GM23338 (cell line): ENCODE results near the gene PDE3B. TPM values are rescaled to one million over a fixed set of nuclear protein-coding genes. Genes with fewer than 3 reads are reported as not detected.

ENCODE experiments used
- ATAC-seq: fragments of 200-7000 bp; cut with Tn5 transposase; 3 replicates; pipeline ENCODE4 v1.9.1; 2020
- DNase-seq: peaks from one replicate; pipeline ENCODE4 v3.0.0-alpha.2; 2015; ENCODE audit warnings: low spot score
- H2AFZ ChIP-seq: fragments of 200-600 bp; sonication (generic); 2 replicates; pipeline ENCODE4 v1.8.0; 2016; ENCODE audit warnings: antibody characterized with exemption, mild to moderate bottlenecking, moderate library complexity
- H3F3A ChIP-seq: fragments of 200-600 bp; sonication (generic); replicated peaks from 2 replicates; pipeline ENCODE4 v1.8.0; 2017; ENCODE audit warnings: antibody characterized with exemption, mixed run types, low read depth
- H3K27ac ChIP-seq: fragments of 200-600 bp; sonication (generic); 2 replicates; pipeline ENCODE4 v1.6.1; 2016; ENCODE audit warnings: low read depth
- H3K27me3 ChIP-seq: fragments of 200-600 bp; sonication (generic); 2 replicates; pipeline ENCODE4 v1.8.0; 2016; ENCODE audit warnings: mild to moderate bottlenecking, mixed run types, moderate library complexity; ENCODE audit not compliant: insufficient read depth
- H3K36me3 ChIP-seq: fragments of 200-600 bp; sonication (generic); 2 replicates; pipeline ENCODE4 v1.8.0; 2016; ENCODE audit warnings: mild to moderate bottlenecking; ENCODE audit not compliant: insufficient read depth
- H3K4me1 ChIP-seq: fragments of 200-600 bp; sonication (generic); 2 replicates; pipeline ENCODE4 v1.8.0; 2016; ENCODE audit warnings: mild to moderate bottlenecking, moderate library complexity; ENCODE audit not compliant: insufficient read depth
- H3K4me2 ChIP-seq: fragments of 200-600 bp; sonication (generic); 2 replicates; pipeline ENCODE4 v1.7.1; 2017; ENCODE audit warnings: mixed run types
- H3K4me3 ChIP-seq: fragments of 200-600 bp; sonication (generic); 2 replicates; pipeline ENCODE4 v1.6.1; 2016; ENCODE audit warnings: mixed run types
- H3K79me2 ChIP-seq: fragments of 200-600 bp; sonication (generic); replicated peaks from 2 replicates; pipeline ENCODE4 v1.8.0; 2017; ENCODE audit warnings: mild to moderate bottlenecking; ENCODE audit not compliant: insufficient read depth
- H3K9me2 ChIP-seq: fragments of 200-600 bp; sonication (generic); 2 replicates; pipeline ENCODE4 v1.8.0; 2017; ENCODE audit not compliant: insufficient read depth
- H4K20me1 ChIP-seq: fragments of 200-600 bp; sonication (generic); replicated peaks from 2 replicates; pipeline ENCODE4 v1.8.0; 2017; ENCODE audit warnings: mild to moderate bottlenecking; ENCODE audit not compliant: insufficient read depth
- H3K27ac Mint-ChIP-seq: 2 replicates; pipeline ENCODE4 v1.8.0; 2020; ENCODE audit warnings: inconsistent platforms, mild to moderate bottlenecking, moderate library complexity, mixed read lengths
- H3K27me3 Mint-ChIP-seq: 3 replicates; pipeline ENCODE4 v1.8.0; 2022; ENCODE audit warnings: low read depth, mild to moderate bottlenecking, moderate library complexity, mixed read lengths, inconsistent platforms; ENCODE audit not compliant: insufficient read depth, poor library complexity
- H3K36me3 Mint-ChIP-seq: 3 replicates; pipeline ENCODE4 v1.8.0; 2021; ENCODE audit warnings: low read depth, mild to moderate bottlenecking, inconsistent platforms, moderate library complexity, mixed read lengths
- H3K4me1 Mint-ChIP-seq: 3 replicates; pipeline ENCODE4 v1.8.0; 2020; ENCODE audit warnings: mild to moderate bottlenecking, inconsistent platforms, mixed read lengths
- H3K4me3 Mint-ChIP-seq: 3 replicates; pipeline ENCODE4 v1.8.0; 2021; ENCODE audit warnings: moderate library complexity, mild to moderate bottlenecking, inconsistent platforms, mixed read lengths
- H3K9me3 Mint-ChIP-seq: 3 replicates; pipeline ENCODE4 v1.8.0; 2020; ENCODE audit warnings: moderate library complexity, mild to moderate bottlenecking, inconsistent platforms, mixed read lengths
- CREB1 ChIP-seq: fragments of 250-450 bp; sonication (Bioruptor Pico); IDR thresholded peaks from 2 replicates; pipeline ENCODE4 v1.5.0; 2020; ENCODE audit warnings: low read depth, mild to moderate bottlenecking, moderate library complexity
- ETS1 ChIP-seq: IDR thresholded peaks from 2 replicates; pipeline ENCODE4 v1.6.1; 2016; ENCODE audit warnings: antibody characterized with exemption
- EZH2 ChIP-seq: fragments of 200-600 bp; sonication (generic); IDR thresholded peaks from one replicate; pipeline ENCODE4 v1.8.0; 2017; ENCODE audit warnings: antibody characterized with exemption, mild to moderate bottlenecking, low read depth; ENCODE audit not compliant: unreplicated experiment
- EZH2phosphoT487 ChIP-seq: fragments of 200-600 bp; sonication (generic); IDR thresholded peaks from one replicate; pipeline ENCODE4 v1.8.1; 2018; ENCODE audit warnings: antibody characterized with exemption; ENCODE audit not compliant: unreplicated experiment
- JUNB ChIP-seq: IDR thresholded peaks from one replicate; pipeline ENCODE4 v1.6.1; 2016; ENCODE audit warnings: antibody characterized with exemption; ENCODE audit not compliant: unreplicated experiment
- NANOG ChIP-seq: IDR thresholded peaks from 2 replicates; pipeline ENCODE4 v1.6.1; 2016; ENCODE audit warnings: antibody characterized with exemption, borderline replicate concordance
- POLR2AphosphoS5 ChIP-seq: IDR thresholded peaks from 2 replicates; pipeline ENCODE4 v1.6.1; 2016; ENCODE audit warnings: antibody characterized with exemption, low read depth
- REST ChIP-seq: IDR thresholded peaks from one replicate; pipeline ENCODE4 v1.6.1; 2018; ENCODE audit warnings: antibody characterized with exemption; ENCODE audit not compliant: unreplicated experiment
- STAT1 ChIP-seq: IDR thresholded peaks from one replicate; pipeline ENCODE4 v1.6.1; 2016; ENCODE audit warnings: antibody characterized with exemption; ENCODE audit not compliant: unreplicated experiment
- ZNF114 ChIP-seq: fragments of 250-450 bp; sonication (Bioruptor Pico); IDR thresholded peaks from 2 replicates; pipeline ENCODE4 v1.5.0; 2020; ENCODE audit warnings: mild to moderate bottlenecking, moderate library complexity
- ZNF331 ChIP-seq: fragments of 250-450 bp; sonication (Bioruptor Pico); IDR thresholded peaks from 2 replicates; pipeline ENCODE4 v1.5.0; 2020; ENCODE audit warnings: low read depth, mild to moderate bottlenecking, moderate library complexity
- polyA plus RNA-seq: library from polyadenylated mRNA; unstranded; fragments of >200 nt; fragmentation: Nextera tagmentation; extraction: Ambion mirVana; gene quantifications from 2 replicates; pipeline ENCODE4 v1.2.1, GENCODE V29; 2016
- total RNA-seq: library from RNA; depleted of rRNA; stranded (reverse); fragments of >200 nt; shearing (Covaris generic); gene quantifications from 2 replicates; pipeline ENCODE4 v1.2.3, GENCODE V29; 2014
- TF ChIP-seq, protein P1 (sequence below): fragments of 250-450 bp; sonication (Bioruptor Pico); IDR thresholded peaks from 2 replicates; pipeline ENCODE4 v1.5.0; 2020; ENCODE audit warnings: mild to moderate bottlenecking, moderate library complexity
- TF ChIP-seq, protein P2 (sequence below), 2 experiments: fragments of 200-600 bp in 1 of 2; sonication (generic) in 1 of 2; conservative IDR thresholded peaks; 2 replicates each; pipeline versions ENCODE4 v1.5.1 to v1.6.1; 2016 to 2017; ENCODE audit warnings: antibody characterized with exemption in 2 of 2, low read depth in 2 of 2, mild to moderate bottlenecking in 2 of 2, moderate library complexity in 1 of 2

The PDE3B gene
- total and polyA plus RNA-seq, 2 experiments from 2014 or later: 4.3 to 21.3 TPM

GRCh38 chr11:14875163-14875562 lies 231.6 kb downstream of the PDE3B start:
- no peaks in the 10 kb centered on the region for H3F3A ChIP-seq
- TF ChIP-seq EZH2phosphoT487 (no peak), STAT1 (no peak), REST (no peak), ZNF114 (CRISPR knock-in tag) (no peak), CREB1 (CRISPR knock-in tag) (no peak), EZH2 (no peak), ZNF331 (CRISPR knock-in tag) (no peak), NANOG (no peak), POLR2AphosphoS5 (no peak), JUNB (no peak), ETS1 (no peak)
- TF ChIP-seq, protein P1, sequence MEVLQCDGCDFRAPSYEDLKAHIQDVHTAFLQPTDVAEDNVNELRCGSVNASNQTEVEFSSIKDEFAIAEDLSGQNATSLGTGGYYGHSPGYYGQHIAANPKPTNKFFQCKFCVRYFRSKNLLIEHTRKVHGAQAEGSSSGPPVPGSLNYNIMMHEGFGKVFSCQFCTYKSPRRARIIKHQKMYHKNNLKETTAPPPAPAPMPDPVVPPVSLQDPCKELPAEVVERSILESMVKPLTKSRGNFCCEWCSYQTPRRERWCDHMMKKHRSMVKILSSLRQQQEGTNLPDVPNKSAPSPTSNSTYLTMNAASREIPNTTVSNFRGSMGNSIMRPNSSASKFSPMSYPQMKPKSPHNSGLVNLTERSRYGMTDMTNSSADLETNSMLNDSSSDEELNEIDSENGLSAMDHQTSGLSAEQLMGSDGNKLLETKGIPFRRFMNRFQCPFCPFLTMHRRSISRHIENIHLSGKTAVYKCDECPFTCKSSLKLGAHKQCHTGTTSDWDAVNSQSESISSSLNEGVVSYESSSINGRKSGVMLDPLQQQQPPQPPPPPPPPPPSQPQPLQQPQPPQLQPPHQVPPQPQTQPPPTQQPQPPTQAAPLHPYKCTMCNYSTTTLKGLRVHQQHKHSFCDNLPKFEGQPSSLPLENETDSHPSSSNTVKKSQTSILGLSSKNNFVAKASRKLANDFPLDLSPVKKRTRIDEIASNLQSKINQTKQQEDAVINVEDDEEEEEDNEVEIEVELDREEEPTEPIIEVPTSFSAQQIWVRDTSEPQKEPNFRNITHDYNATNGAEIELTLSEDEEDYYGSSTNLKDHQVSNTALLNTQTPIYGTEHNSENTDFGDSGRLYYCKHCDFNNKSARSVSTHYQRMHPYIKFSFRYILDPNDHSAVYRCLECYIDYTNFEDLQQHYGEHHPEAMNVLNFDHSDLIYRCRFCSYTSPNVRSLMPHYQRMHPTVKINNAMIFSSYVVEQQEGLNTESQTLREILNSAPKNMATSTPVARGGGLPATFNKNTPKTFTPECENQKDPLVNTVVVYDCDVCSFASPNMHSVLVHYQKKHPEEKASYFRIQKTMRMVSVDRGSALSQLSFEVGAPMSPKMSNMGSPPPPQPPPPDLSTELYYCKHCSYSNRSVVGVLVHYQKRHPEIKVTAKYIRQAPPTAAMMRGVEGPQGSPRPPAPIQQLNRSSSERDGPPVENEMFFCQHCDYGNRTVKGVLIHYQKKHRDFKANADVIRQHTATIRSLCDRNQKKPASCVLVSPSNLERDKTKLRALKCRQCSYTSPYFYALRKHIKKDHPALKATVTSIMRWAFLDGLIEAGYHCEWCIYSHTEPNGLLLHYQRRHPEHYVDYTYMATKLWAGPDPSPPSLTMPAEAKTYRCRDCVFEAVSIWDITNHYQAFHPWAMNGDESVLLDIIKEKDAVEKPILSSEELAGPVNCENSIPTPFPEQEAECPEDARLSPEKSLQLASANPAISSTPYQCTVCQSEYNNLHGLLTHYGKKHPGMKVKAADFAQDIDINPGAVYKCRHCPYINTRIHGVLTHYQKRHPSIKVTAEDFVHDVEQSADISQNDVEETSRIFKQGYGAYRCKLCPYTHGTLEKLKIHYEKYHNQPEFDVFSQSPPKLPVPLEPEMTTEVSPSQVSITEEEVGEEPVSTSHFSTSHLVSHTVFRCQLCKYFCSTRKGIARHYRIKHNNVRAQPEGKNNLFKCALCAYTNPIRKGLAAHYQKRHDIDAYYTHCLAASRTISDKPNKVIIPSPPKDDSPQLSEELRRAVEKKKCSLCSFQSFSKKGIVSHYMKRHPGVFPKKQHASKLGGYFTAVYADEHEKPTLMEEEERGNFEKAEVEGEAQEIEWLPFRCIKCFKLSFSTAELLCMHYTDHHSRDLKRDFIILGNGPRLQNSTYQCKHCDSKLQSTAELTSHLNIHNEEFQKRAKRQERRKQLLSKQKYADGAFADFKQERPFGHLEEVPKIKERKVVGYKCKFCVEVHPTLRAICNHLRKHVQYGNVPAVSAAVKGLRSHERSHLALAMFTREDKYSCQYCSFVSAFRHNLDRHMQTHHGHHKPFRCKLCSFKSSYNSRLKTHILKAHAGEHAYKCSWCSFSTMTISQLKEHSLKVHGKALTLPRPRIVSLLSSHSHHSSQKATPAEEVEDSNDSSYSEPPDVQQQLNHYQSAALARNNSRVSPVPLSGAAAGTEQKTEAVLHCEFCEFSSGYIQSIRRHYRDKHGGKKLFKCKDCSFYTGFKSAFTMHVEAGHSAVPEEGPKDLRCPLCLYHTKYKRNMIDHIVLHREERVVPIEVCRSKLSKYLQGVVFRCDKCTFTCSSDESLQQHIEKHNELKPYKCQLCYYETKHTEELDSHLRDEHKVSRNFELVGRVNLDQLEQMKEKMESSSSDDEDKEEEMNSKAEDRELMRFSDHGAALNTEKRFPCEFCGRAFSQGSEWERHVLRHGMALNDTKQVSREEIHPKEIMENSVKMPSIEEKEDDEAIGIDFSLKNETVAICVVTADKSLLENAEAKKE: no peak
- TF ChIP-seq, protein P2, sequence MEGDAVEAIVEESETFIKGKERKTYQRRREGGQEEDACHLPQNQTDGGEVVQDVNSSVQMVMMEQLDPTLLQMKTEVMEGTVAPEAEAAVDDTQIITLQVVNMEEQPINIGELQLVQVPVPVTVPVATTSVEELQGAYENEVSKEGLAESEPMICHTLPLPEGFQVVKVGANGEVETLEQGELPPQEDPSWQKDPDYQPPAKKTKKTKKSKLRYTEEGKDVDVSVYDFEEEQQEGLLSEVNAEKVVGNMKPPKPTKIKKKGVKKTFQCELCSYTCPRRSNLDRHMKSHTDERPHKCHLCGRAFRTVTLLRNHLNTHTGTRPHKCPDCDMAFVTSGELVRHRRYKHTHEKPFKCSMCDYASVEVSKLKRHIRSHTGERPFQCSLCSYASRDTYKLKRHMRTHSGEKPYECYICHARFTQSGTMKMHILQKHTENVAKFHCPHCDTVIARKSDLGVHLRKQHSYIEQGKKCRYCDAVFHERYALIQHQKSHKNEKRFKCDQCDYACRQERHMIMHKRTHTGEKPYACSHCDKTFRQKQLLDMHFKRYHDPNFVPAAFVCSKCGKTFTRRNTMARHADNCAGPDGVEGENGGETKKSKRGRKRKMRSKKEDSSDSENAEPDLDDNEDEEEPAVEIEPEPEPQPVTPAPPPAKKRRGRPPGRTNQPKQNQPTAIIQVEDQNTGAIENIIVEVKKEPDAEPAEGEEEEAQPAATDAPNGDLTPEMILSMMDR (conservative IDR thresholded peaks at IDR 0.05; ENCODE audit: low read depth in 2 of 2): no peak
- Mint-ChIP-seq H3K27ac (no peak overlapping the region), H3K4me3 (no peak overlapping the region), H3K36me3 (no peaks in the 10 kb centered on the region; the same call in 2 of the 3 replicates), H3K9me3 (no peaks in the 10 kb centered on the region), H3K4me1 (no peaks in the 10 kb centered on the region), H3K27me3 (no peaks in the 10 kb centered on the region)
- H3K4me3 ChIP-seq: no peak overlapping the region
- no peaks in the 10 kb centered on the region for H3K79me2 ChIP-seq
- ATAC-seq (no peak), DNase-seq (no peak)
- H3K36me3 ChIP-seq: no peaks in the 10 kb centered on the region
- no peaks in the 10 kb centered on the region for H3K9me2 ChIP-seq
- H4K20me1 ChIP-seq: 0 out of 2 replicates have a peak, but pooled peaks cover 4% of the 10 kb centered on the region
- no peak overlapping the region for H2AFZ ChIP-seq
- no peak overlapping the region for H3K4me2 ChIP-seq
- no peaks in the 10 kb centered on the region for H3K27me3 ChIP-seq
- no peaks in the 10 kb centered on the region for H3K4me1 ChIP-seq
- H3K27ac ChIP-seq: no peak overlapping the region
